ENCODE measurements around the gene H6PD. TPM values are rescaled to one million over a fixed set of nuclear protein-coding genes. Genes with fewer than 3 reads are reported as not detected.
A peak's percentile ranks its signal among the peaks of the same experiment; 100 is the strongest.

H6PD gene
- total and polyA plus RNA-seq, 2 donors from 2014 or later, result 5.7 to 64.3 TPM

- DNase-seq (peak in 4 of 5 donors; percentile 49 to 82 (median 58)), FAIRE-seq (no peak)
- Histone ChIP-seq H3K27ac (ENCODE audit: low read depth in 2 of 2, low read length in 2 of 2) (peak overlapping the region; percentile 53 to 73), H3K9ac (ENCODE audit: low read length in 3 of 3) (peak overlapping the region in 1 of 3 donors; percentile 56), H3K27me3 (ENCODE audit: control insufficient read depth, insufficient read depth, low read length) (no peaks in the 10 kb centered on the region), H3K4me3 (ENCODE audit: low read length in 3 of 3) (no peak overlapping the region), H3K36me3 (ENCODE audit: control insufficient read depth in 2 of 3, insufficient read depth in 3 of 3, low read length in 3 of 3) (peaks cover 0 to 6% (median 5%) of the 10 kb centered on the region in 3 donors), H3K4me1 (ENCODE audit: control insufficient read depth in 2 of 3, insufficient read depth in 2 of 3, low read depth in 1 of 3, low read length in 3 of 3) (peaks cover 0 to 26% (median 24%) of the 10 kb centered on the region in 3 donors), H3K9me3 (ENCODE audit: control insufficient read depth in 2 of 3, insufficient read depth in 1 of 3, low read length in 3 of 3) (no peaks in the 10 kb centered on the region)
- TF ChIP-seq, protein P1, sequence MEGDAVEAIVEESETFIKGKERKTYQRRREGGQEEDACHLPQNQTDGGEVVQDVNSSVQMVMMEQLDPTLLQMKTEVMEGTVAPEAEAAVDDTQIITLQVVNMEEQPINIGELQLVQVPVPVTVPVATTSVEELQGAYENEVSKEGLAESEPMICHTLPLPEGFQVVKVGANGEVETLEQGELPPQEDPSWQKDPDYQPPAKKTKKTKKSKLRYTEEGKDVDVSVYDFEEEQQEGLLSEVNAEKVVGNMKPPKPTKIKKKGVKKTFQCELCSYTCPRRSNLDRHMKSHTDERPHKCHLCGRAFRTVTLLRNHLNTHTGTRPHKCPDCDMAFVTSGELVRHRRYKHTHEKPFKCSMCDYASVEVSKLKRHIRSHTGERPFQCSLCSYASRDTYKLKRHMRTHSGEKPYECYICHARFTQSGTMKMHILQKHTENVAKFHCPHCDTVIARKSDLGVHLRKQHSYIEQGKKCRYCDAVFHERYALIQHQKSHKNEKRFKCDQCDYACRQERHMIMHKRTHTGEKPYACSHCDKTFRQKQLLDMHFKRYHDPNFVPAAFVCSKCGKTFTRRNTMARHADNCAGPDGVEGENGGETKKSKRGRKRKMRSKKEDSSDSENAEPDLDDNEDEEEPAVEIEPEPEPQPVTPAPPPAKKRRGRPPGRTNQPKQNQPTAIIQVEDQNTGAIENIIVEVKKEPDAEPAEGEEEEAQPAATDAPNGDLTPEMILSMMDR (IDR thresholded peaks at IDR 0.05; ENCODE audit: borderline replicate concordance, extremely low read depth, insufficient read depth), result no peak
- intact Hi-C loops (cut with DNase I), result no loop called here
Measured at GRCh38 chr1:9242338-9242969, 7.9 kb downstream of the H6PD start.

- Histone ChIP-seq H3K4me1 (ENCODE audit: control insufficient read depth in 2 of 3, insufficient read depth in 2 of 3, low read depth in 1 of 3, low read length in 3 of 3) (peaks cover 0 to 24% (median 20%) of the 10 kb centered on the region in 3 donors), H3K9me3 (ENCODE audit: control insufficient read depth in 2 of 3, insufficient read depth in 1 of 3, low read length in 3 of 3) (no peaks in the 10 kb centered on the region), H3K27ac (ENCODE audit: low read depth in 2 of 2, low read length in 2 of 2) (peak overlapping the region; percentile 53 to 73), H3K36me3 (ENCODE audit: control insufficient read depth in 2 of 3, insufficient read depth in 3 of 3, low read length in 3 of 3) (peaks cover 0 to 10% (median 5%) of the 10 kb centered on the region in 3 donors), H3K9ac (ENCODE audit: low read length in 3 of 3) (peak overlapping the region in 1 of 3 donors; percentile 56), H3K4me3 (ENCODE audit: low read length in 3 of 3) (no peak overlapping the region), H3K27me3 (ENCODE audit: control insufficient read depth, insufficient read depth, low read length) (no peaks in the 10 kb centered on the region)
- TF ChIP-seq, protein P1 (IDR thresholded peaks at IDR 0.05; ENCODE audit: borderline replicate concordance, extremely low read depth, insufficient read depth), result no peak
- intact Hi-C loops (cut with DNase I), result no loop called here
- FAIRE-seq (no peak), DNase-seq (no peak)
Measured at GRCh38 chr1:9243066-9243739, 8.6 kb downstream of the H6PD start.

GRCh38 chr1:9244501-9245229 is 10.1 kb downstream of the H6PD start:
- intact Hi-C loops (cut with DNase I), result no loop called here
- H3K4me1 ChIP-seq (ENCODE audit: control insufficient read depth in 2 of 3, insufficient read depth in 2 of 3, low read depth in 1 of 3, low read length in 3 of 3), result peaks cover 0 to 25% (median 15%) of the 10 kb centered on the region in 3 donors
- H3K9ac ChIP-seq (ENCODE audit: low read length in 3 of 3), result no peak overlapping the region
- H3K36me3 ChIP-seq (ENCODE audit: control insufficient read depth in 2 of 3, insufficient read depth in 3 of 3, low read length in 3 of 3), result peaks cover 0 to 10% (median 5%) of the 10 kb centered on the region in 3 donors
- no peak overlapping the region for H3K4me3 ChIP-seq (ENCODE audit: low read length in 3 of 3)
- no peak for DNase-seq
- TF ChIP-seq, protein P1 (IDR thresholded peaks at IDR 0.05; ENCODE audit: borderline replicate concordance, extremely low read depth, insufficient read depth), result no peak
- H3K27ac ChIP-seq (ENCODE audit: low read depth in 2 of 2, low read length in 2 of 2), result peak overlapping the region; percentile 20 to 55
- FAIRE-seq, result no peak
- H3K27me3 ChIP-seq (ENCODE audit: control insufficient read depth, insufficient read depth, low read length), result no peaks in the 10 kb centered on the region
- H3K9me3 ChIP-seq (ENCODE audit: control insufficient read depth in 2 of 3, insufficient read depth in 1 of 3, low read length in 3 of 3), result no peaks in the 10 kb centered on the region
